H1 (cell line): ENCODE results near the gene MB. TPM values are rescaled to one million over a fixed set of nuclear protein-coding genes. Genes with fewer than 3 reads are reported as not detected.

ENCODE experiments used
- CTCF ChIA-PET: fragments of 300-600 bp; sonication (Branson Sonifier 250); formaldehyde crosslinking; loops from one replicate; lab custom pipeline; 2021; ENCODE audit not compliant: partially characterized antibody; lab: Charles Lee
- POLR2A ChIA-PET: fragments of 300-600 bp; sonication (Branson Sonifier 250); formaldehyde crosslinking; loops from one replicate; lab custom pipeline; 2021; ENCODE audit warnings: inconsistent platforms; ENCODE audit not compliant: partially characterized antibody; lab: Charles Lee
- DNase-seq, 2 experiments: peaks; one replicate each; pipeline versions ENCODE4 v3.0.0 to v3.0.0-alpha.2; 2010 to 2022; ENCODE audit warnings: low spot score in 2 of 2, low read depth in 1 of 2, mixed read lengths in 1 of 2
- FAIRE-seq: peaks from 2 replicates; lab custom pipeline; 2011; peaks lifted over from hg19 to GRCh38; lab: Jason Lieb, UNC
- H2AFZ ChIP-seq: 2 replicates; pipeline ENCODE4 v1.8.1; 2012; ENCODE audit warnings: low read length, inconsistent platforms
- H2AK5ac ChIP-seq: 2 replicates; pipeline ENCODE4 v1.6.1; 2013; ENCODE audit warnings: low read depth, low read length
- H2BK120ac ChIP-seq: replicated peaks from 2 replicates; pipeline ENCODE3; 2013; ENCODE audit warnings: low read depth, low read length, inconsistent platforms
- H2BK12ac ChIP-seq: 2 replicates; pipeline ENCODE4 v1.6.1; 2013; ENCODE audit warnings: low read depth, low read length
- H2BK15ac ChIP-seq: 2 replicates; pipeline ENCODE4 v1.6.1; 2013; ENCODE audit warnings: low read length
- H2BK20ac ChIP-seq: 2 replicates; pipeline ENCODE4 v1.6.1; 2013; ENCODE audit warnings: low read length
- H2BK5ac ChIP-seq: 2 replicates; pipeline ENCODE4 v1.6.1; 2013; ENCODE audit warnings: low read depth, low read length
- H3K14ac ChIP-seq: 2 replicates; pipeline ENCODE4 v1.6.1; 2013; ENCODE audit warnings: inconsistent platforms; ENCODE audit not compliant: insufficient read length
- H3K18ac ChIP-seq: 2 replicates; pipeline ENCODE4 v1.6.1; 2013; ENCODE audit warnings: low read length; ENCODE audit errors: extremely low read depth
- H3K23ac ChIP-seq: 2 replicates; pipeline ENCODE4 v1.6.1; 2013; ENCODE audit warnings: inconsistent platforms; ENCODE audit not compliant: insufficient read length
- H3K23me2 ChIP-seq: 2 replicates; pipeline ENCODE4 v1.6.1; 2013; ENCODE audit warnings: low read depth, low read length
- H3K27ac ChIP-seq: 2 replicates; pipeline ENCODE4 v1.6.1; 2011; ENCODE audit warnings: low read depth, low read length, inconsistent platforms
- H3K27me3 ChIP-seq, 4 experiments: replicated peaks in 1 of 4; 1 replicate in 1 of 4; 2 replicates in 3 of 4; pipeline versions ENCODE4 v1.6.1 to v1.8.1; 2011 to 2013; ENCODE audit warnings: low read length in 3 of 4, mild to moderate bottlenecking in 3 of 4, inconsistent platforms in 2 of 4, mixed read lengths in 2 of 4, moderate library complexity in 1 of 4; ENCODE audit not compliant: control insufficient read depth in 3 of 4, insufficient read depth in 3 of 4; ENCODE audit errors: extremely low read depth in 1 of 4
- H3K36me3 ChIP-seq, 4 experiments: 2 replicates each; pipeline versions ENCODE4 v1.6.1 to v1.8.1; 2011 to 2013; ENCODE audit warnings: mild to moderate bottlenecking in 4 of 4, low read length in 3 of 4, moderate library complexity in 2 of 4, control low read depth in 1 of 4, inconsistent platforms in 1 of 4; ENCODE audit not compliant: insufficient read depth in 4 of 4, control insufficient read depth in 2 of 4
- H3K4ac ChIP-seq: replicated peaks from 2 replicates; pipeline ENCODE3; 2013; ENCODE audit warnings: low read length, low read depth, mixed read lengths, inconsistent platforms; ENCODE audit not compliant: insufficient read length
- H3K4me1 ChIP-seq, 4 experiments: replicated peaks in 1 of 4; 1 replicate in 1 of 4; 2 replicates in 3 of 4; pipeline versions ENCODE4 v1.6.1 to v1.8.1; 2011 to 2013; ENCODE audit warnings: low read length in 3 of 4, inconsistent platforms in 2 of 4, mixed read lengths in 1 of 4; ENCODE audit not compliant: insufficient read depth in 4 of 4, control insufficient read depth in 3 of 4
- H3K4me2 ChIP-seq, 2 experiments: 2 replicates each; pipeline versions ENCODE4 v1.6.1 to v1.8.1; 2011 to 2013; ENCODE audit warnings: low read depth in 2 of 2, low read length in 2 of 2, control low read depth in 1 of 2, inconsistent platforms in 1 of 2, mild to moderate bottlenecking in 1 of 2; ENCODE audit not compliant: insufficient read depth in 1 of 2
- H3K4me3 ChIP-seq, 4 experiments: fragments of 200-600, 300-600 bp in 1 of 4; sonication (generic), shearing (Covaris generic), sonication (Bioruptor Twin) in 1 of 4; 2 replicates each; pipeline versions ENCODE4 v1.5.1 to v1.8.1; 2011 to 2016; ENCODE audit warnings: low read length in 4 of 4, low read depth in 3 of 4, control low read depth in 2 of 4, inconsistent platforms in 2 of 4, mild to moderate bottlenecking in 2 of 4, mixed read lengths in 1 of 4, moderate library complexity in 1 of 4; ENCODE audit not compliant: insufficient read depth in 2 of 4; ENCODE audit errors: extremely low read depth in 1 of 4
- H3K56ac ChIP-seq: replicated peaks from 2 replicates; pipeline ENCODE3; 2013; ENCODE audit warnings: low read depth, mild to moderate bottlenecking, mixed read lengths, low read length, inconsistent platforms; ENCODE audit not compliant: insufficient read length
- H3K79me1 ChIP-seq: 2 replicates; pipeline ENCODE4 v1.6.1; 2013; ENCODE audit warnings: low read depth, low read length, control low read depth
- H3K79me2 ChIP-seq, 2 experiments: 2 replicates each; pipeline versions ENCODE4 v1.6.1 to v1.8.1; 2012 to 2013; ENCODE audit warnings: low read length in 2 of 2, mild to moderate bottlenecking in 2 of 2, inconsistent platforms in 1 of 2; ENCODE audit not compliant: insufficient read depth in 2 of 2, control insufficient read depth in 1 of 2
- H3K9ac ChIP-seq, 4 experiments: replicated peaks in 1 of 4; 1 replicate in 1 of 4; 2 replicates in 3 of 4; pipeline versions ENCODE4 v1.6.1 to v1.8.1; 2011 to 2013; ENCODE audit warnings: low read depth in 3 of 4, low read length in 3 of 4, control low read depth in 2 of 4, mild to moderate bottlenecking in 2 of 4, moderate library complexity in 2 of 4, inconsistent platforms in 1 of 4; ENCODE audit errors: extremely low read depth in 1 of 4
- H3K9me3 ChIP-seq, 2 experiments: 2 replicates each; pipeline versions ENCODE4 v1.6.1 to v1.8.1; 2012 to 2013; ENCODE audit warnings: mild to moderate bottlenecking in 2 of 2, moderate library complexity in 2 of 2, control low read depth in 1 of 2, inconsistent platforms in 1 of 2, low read depth in 1 of 2, low read length in 1 of 2, mixed read lengths in 1 of 2; ENCODE audit not compliant: insufficient read depth in 2 of 2
- H4K20me1 ChIP-seq, 2 experiments: replicated peaks in 1 of 2; 2 replicates each; pipeline versions ENCODE3 to v1.8.1; 2011 to 2013; ENCODE audit warnings: inconsistent platforms in 2 of 2, low read length in 2 of 2, mild to moderate bottlenecking in 1 of 2; ENCODE audit not compliant: insufficient read depth in 2 of 2, control insufficient read depth in 1 of 2
- H4K5ac ChIP-seq: 2 replicates; pipeline ENCODE4 v1.6.1; 2013; ENCODE audit warnings: low read length, low read depth, mixed read lengths, inconsistent platforms; ENCODE audit not compliant: insufficient read length
- H4K8ac ChIP-seq: 2 replicates; pipeline ENCODE4 v1.8.0; 2013; ENCODE audit warnings: mild to moderate bottlenecking, moderate library complexity, low read length, inconsistent platforms; ENCODE audit not compliant: insufficient read depth; ENCODE audit errors: extremely low read depth
- H4K91ac ChIP-seq: replicated peaks from 2 replicates; pipeline ENCODE3; 2013; ENCODE audit warnings: low read length, mixed read lengths, inconsistent platforms; ENCODE audit not compliant: insufficient read length
- EGR1 ChIP-seq: IDR thresholded peaks from 2 replicates; pipeline ENCODE4 v1.6.1; 2011; ENCODE audit warnings: low read depth, low read length, borderline replicate concordance
- KDM1A ChIP-seq: fragments of 200-600, 300-600 bp; sonication (generic); IDR thresholded peaks from 2 replicates; pipeline ENCODE4 v1.7.1; 2016; ENCODE audit warnings: mild to moderate bottlenecking, low read length, borderline replicate concordance
- WGBS, 2 experiments: shearing (Covaris generic) in 1 of 2; methylation state at CpG; one replicate each; pipeline versions ENCODE4 v1.1.6 to v1.1.7; 2013 to 2015; ENCODE audit warnings: low lambda C conversion rate in 2 of 2, mixed read lengths in 2 of 2, inconsistent platforms in 1 of 2, low coverage in 1 of 2, missing lambda C conversion rate in 1 of 2; ENCODE audit not compliant: insufficient replicate concordance in 2 of 2, insufficient coverage in 1 of 2, insufficient read length in 1 of 2; ENCODE audit errors: extremely low coverage in 1 of 2, missing lambda C conversion rate in 1 of 2; 5-methylcytosine and 5-hydroxymethylcytosine counted together
- polyA plus RNA-seq, 7 experiments: library from polyadenylated mRNA; depleted of rRNA in 3 of 7; stranded (reverse) in 5 of 7; unstranded in 2 of 7; fragments of >200 nt in 5 of 7; fragments of 200-250 nt in 2 of 7; gene quantifications; 1 replicate in 5 of 7; 2 replicates in 1 of 7; 4 replicates in 1 of 7; pipeline versions ENCODE4 v1.2.1 to v1.2.3, GENCODE V29; 2011 to 2013; ENCODE audit warnings: missing spikeins in 2 of 7, mixed read lengths in 2 of 7
- total RNA-seq: library from RNA; stranded (reverse); fragmentation: NEBNext Ultra II Directional; extraction: Animal tissue kit (Norgen Biotek cat#: 25700); gene quantifications from 2 replicates; pipeline ENCODE4 v1.2.1, GENCODE V29; 2021

The MB gene
- total and polyA plus RNA-seq, 2 of the 8 experiments (the other 6 are each of a cell fraction or from before 2014, with no cell fraction given), result 1.5 TPM; not detected in 1

DNA sequence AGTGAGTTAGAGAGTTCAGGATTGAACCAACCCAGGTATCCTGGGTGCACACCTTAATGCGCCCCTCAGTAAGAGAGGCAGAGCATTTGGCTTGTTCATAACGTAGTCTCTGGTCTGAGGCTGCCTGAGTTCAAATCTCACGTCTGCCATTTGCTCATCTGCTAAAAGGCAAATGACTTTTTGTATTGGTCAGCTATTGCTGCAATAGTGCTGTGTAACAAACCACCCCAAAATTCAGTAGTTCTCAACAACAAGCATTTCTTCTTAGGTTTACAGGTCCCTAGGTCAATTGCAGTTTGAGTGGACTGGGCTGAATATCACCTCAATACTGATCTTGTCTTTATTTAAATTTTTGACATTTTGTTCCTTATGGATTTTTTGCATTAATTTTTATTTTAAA, 58.4 kb downstream of the MB start:
- no peak overlapping the region for H3K14ac ChIP-seq
- H3K56ac ChIP-seq, result no peak overlapping the region
- H3K9ac ChIP-seq, result no peak overlapping the region
- no peak overlapping the region for H2BK120ac ChIP-seq
- H3K79me2 ChIP-seq, result no peaks in the 10 kb centered on the region
- no peak overlapping the region for H4K8ac ChIP-seq
- no peak overlapping the region for H3K23ac ChIP-seq
- no peaks in the 10 kb centered on the region for H3K79me1 ChIP-seq
- H3K23me2 ChIP-seq, result no peaks in the 10 kb centered on the region
- no peak overlapping the region for H3K4me3 ChIP-seq
- no peak overlapping the region for H2BK5ac ChIP-seq
- no peak overlapping the region for H3K4ac ChIP-seq
- TF ChIP-seq EGR1 (no peak), KDM1A (peak; percentile 52; the same call in 1 of the 2 replicates)
- ChIA-PET POLR2A (interaction anchor here (1.2 kb wide), 1 partner anchor 10 kb away, joined by 4 read pairs; no protein-coding TSS in a partner anchor), CTCF (interaction anchor here (1.4 kb wide), 1 partner anchor 20 kb away, joined by 3 read pairs; no protein-coding TSS in a partner anchor)
- no peaks in the 10 kb centered on the region for H4K20me1 ChIP-seq
- no peak for FAIRE-seq
- H3K4me1 ChIP-seq, result peaks cover 0 to 7% (median 5%) of the 10 kb centered on the region in 4 experiments; a peak in 5 of 7 replicates
- H2AFZ ChIP-seq, result no peak overlapping the region
- H2BK12ac ChIP-seq, result no peak overlapping the region
- H3K27ac ChIP-seq, result no peak overlapping the region
- H3K4me2 ChIP-seq, result no peak overlapping the region
- no peak for DNase-seq
- H3K27me3 ChIP-seq, result no peaks in the 10 kb centered on the region
- H3K9me3 ChIP-seq, result no peaks in the 10 kb centered on the region
- H3K18ac ChIP-seq, result no peak overlapping the region
- H4K91ac ChIP-seq, result no peak overlapping the region
- WGBS, 2 experiments, result 86% methylated on average over 3 of the region's 3 CpGs; no CpG with 5 or more reads in 1 of the 2 experiments
- no peak overlapping the region for H4K5ac ChIP-seq
- no peak overlapping the region for H2AK5ac ChIP-seq
- H3K36me3 ChIP-seq, result no peaks in the 10 kb centered on the region
- H2BK15ac ChIP-seq, result no peak overlapping the region
- H2BK20ac ChIP-seq, result no peak overlapping the region
